Measurements from ENCODE around the gene HOXA4.

HOXA4 gene

GRCh38 chr7:27172315-27172774, 41.8 kb upstream of the HOXA4 start:
- no peak for TF ChIP-seq EZH2phosphoT487 (conservative IDR thresholded peaks at IDR 0.05; ENCODE audit: low read length)
- TF ChIP-seq CTCF (IDR thresholded peaks at IDR 0.05; ENCODE audit: insufficient read depth, low read length, poor library complexity, severe bottlenecking): no peak
- Histone ChIP-seq H3K27ac (ENCODE audit: low read depth, low read length) (no peak overlapping the region), H3K9me2 (replicated peaks; ENCODE audit: insufficient read depth, low read length) (no peaks in the 10 kb centered on the region), H3K9me3 (ENCODE audit: insufficient read depth, low read length) (no peaks in the 10 kb centered on the region), H2AFZ (ENCODE audit: low read depth, low read length, severe bottlenecking) (no peak overlapping the region), H3K79me2 (ENCODE audit: insufficient read depth, low read length) (no peaks in the 10 kb centered on the region), H3K9ac (ENCODE audit: low read length) (no peak overlapping the region), H3K36me3 (ENCODE audit: low read length) (no peaks in the 10 kb centered on the region), H3K4me3 (ENCODE audit: insufficient read depth, low read length, poor library complexity, severe bottlenecking) (no peak overlapping the region), H3K4me2 (ENCODE audit: low read depth, low read length, poor library complexity, severe bottlenecking) (no peak overlapping the region), H3K27me3 (ENCODE audit: low read length) (no peaks in the 10 kb centered on the region), H4K20me1 (ENCODE audit: low read depth, low read length) (no peaks in the 10 kb centered on the region), H3F3A (ENCODE audit: insufficient read depth) (no peaks in the 10 kb centered on the region)

GRCh38 chr7:27171637-27172314, 41.2 kb upstream of the HOXA4 start:
- Histone ChIP-seq H3K4me2 (ENCODE audit: low read depth, low read length, poor library complexity, severe bottlenecking) (no peak overlapping the region), H3K36me3 (ENCODE audit: low read length) (no peaks in the 10 kb centered on the region), H3K27ac (ENCODE audit: low read depth, low read length) (no peak overlapping the region), H3K4me3 (ENCODE audit: insufficient read depth, low read length, poor library complexity, severe bottlenecking) (no peak overlapping the region), H3F3A (ENCODE audit: insufficient read depth) (no peaks in the 10 kb centered on the region), H2AFZ (ENCODE audit: low read depth, low read length, severe bottlenecking) (no peak overlapping the region), H3K79me2 (ENCODE audit: insufficient read depth, low read length) (no peaks in the 10 kb centered on the region), H3K9me2 (replicated peaks; ENCODE audit: insufficient read depth, low read length) (no peaks in the 10 kb centered on the region), H4K20me1 (ENCODE audit: low read depth, low read length) (no peaks in the 10 kb centered on the region), H3K9ac (ENCODE audit: low read length) (no peak overlapping the region), H3K27me3 (ENCODE audit: low read length) (no peaks in the 10 kb centered on the region), H3K9me3 (ENCODE audit: insufficient read depth, low read length) (no peaks in the 10 kb centered on the region)
- TF ChIP-seq EZH2phosphoT487 (conservative IDR thresholded peaks at IDR 0.05; ENCODE audit: low read length): no peak
- TF ChIP-seq CTCF (IDR thresholded peaks at IDR 0.05; ENCODE audit: insufficient read depth, low read length, poor library complexity, severe bottlenecking): no peak

GRCh38 chr7:27171325-27171636, 40.7 kb upstream of the HOXA4 start:
- H3K4me2 ChIP-seq (ENCODE audit: low read depth, low read length, poor library complexity, severe bottlenecking): no peak overlapping the region
- no peak overlapping the region for H3K4me3 ChIP-seq (ENCODE audit: insufficient read depth, low read length, poor library complexity, severe bottlenecking)
- no peaks in the 10 kb centered on the region for H3K9me3 ChIP-seq (ENCODE audit: insufficient read depth, low read length)
- no peaks in the 10 kb centered on the region for H3K79me2 ChIP-seq (ENCODE audit: insufficient read depth, low read length)
- no peaks in the 10 kb centered on the region for H3K9me2 ChIP-seq (replicated peaks; ENCODE audit: insufficient read depth, low read length)
- no peak for TF ChIP-seq EZH2phosphoT487 (conservative IDR thresholded peaks at IDR 0.05; ENCODE audit: low read length)
- no peak for TF ChIP-seq CTCF (IDR thresholded peaks at IDR 0.05; ENCODE audit: insufficient read depth, low read length, poor library complexity, severe bottlenecking)
- no peaks in the 10 kb centered on the region for H3K36me3 ChIP-seq (ENCODE audit: low read length)
- no peaks in the 10 kb centered on the region for H3F3A ChIP-seq (ENCODE audit: insufficient read depth)
- no peak overlapping the region for H3K9ac ChIP-seq (ENCODE audit: low read length)
- H4K20me1 ChIP-seq (ENCODE audit: low read depth, low read length): no peaks in the 10 kb centered on the region
- no peak overlapping the region for H2AFZ ChIP-seq (ENCODE audit: low read depth, low read length, severe bottlenecking)
- H3K27ac ChIP-seq (ENCODE audit: low read depth, low read length): no peak overlapping the region
- H3K27me3 ChIP-seq (ENCODE audit: low read length): no peaks in the 10 kb centered on the region

Measured in SU-DHL-6 (cell line).